ENCODE data around the gene SLC35F3.

- TF ChIP-seq CTCF (conservative IDR thresholded peaks at IDR 0.05; ENCODE audit: low read depth, low read length) = peak; percentile 81
- TF ChIP-seq EZH2 (IDR thresholded peaks at IDR 0.05; ENCODE audit: borderline replicate concordance, low read depth, low read length, poor library complexity, severe bottlenecking) = no peak
These were observed 210.3 kb downstream of the SLC35F3 start for GRCh38 chr1:234114648-234115307.
